Cardiac fibroblast (primary cell): ENCODE measurements around the gene SYK.
A peak's percentile ranks its signal among the peaks of the same experiment; 100 is the strongest.

Source experiments
- DNase-seq, 2 donors: peaks; one replicate each; pipeline versions ENCODE4 v3.0.0 to v3.0.0-alpha.2; 2010; ENCODE audit warnings: low read depth in 2 of 2
- H3K4me3 ChIP-seq, 2 donors: replicated peaks in 1 of 2; 1 replicate in 1 of 2; 2 replicates in 1 of 2; pipeline ENCODE4 v1.5.1; 2011; ENCODE audit warnings: low read depth in 2 of 2, low read length in 2 of 2, mild to moderate bottlenecking in 2 of 2, moderate library complexity in 1 of 2
- CTCF ChIP-seq: IDR thresholded peaks from one replicate; pipeline ENCODE4 v1.5.1; 2011; ENCODE audit warnings: low read depth, mild to moderate bottlenecking, low read length, inconsistent platforms

SYK gene

GRCh38 chr9:90871327-90871935 is 69.8 kb downstream of the SYK start:
- DNase-seq = no peak
- no peak for TF ChIP-seq CTCF
- no peak overlapping the region for H3K4me3 ChIP-seq

GRCh38 chr9:90872835-90873294 is 71.2 kb downstream of the SYK start:
- no peak for TF ChIP-seq CTCF
- no peak overlapping the region for H3K4me3 ChIP-seq
- peak in 1 of 2 donors; percentile 1 for DNase-seq

GRCh38 chr9:90873422-90873821 is 71.8 kb downstream of the SYK start:
- H3K4me3 ChIP-seq = no peak overlapping the region
- no peak for TF ChIP-seq CTCF
- no peak for DNase-seq

GRCh38 chr9:90874194-90874593 is 72.6 kb downstream of the SYK start:
- DNase-seq = no peak
- no peak for TF ChIP-seq CTCF
- H3K4me3 ChIP-seq = no peak overlapping the region

GRCh38 chr9:90878562-90878961 is 76.9 kb downstream of the SYK start:
- no peak overlapping the region for H3K4me3 ChIP-seq
- no peak for TF ChIP-seq CTCF
- DNase-seq = no peak

GRCh38 chr9:90880066-90880465 is 78.4 kb downstream of the SYK start:
- no peak overlapping the region for H3K4me3 ChIP-seq
- no peak for DNase-seq
- no peak for TF ChIP-seq CTCF

GRCh38 chr9:90880669-90881068 is 79.0 kb downstream of the SYK start:
- no peak overlapping the region for H3K4me3 ChIP-seq
- TF ChIP-seq CTCF = no peak
- no peak for DNase-seq
